GM20000 (cell line): Measurements from ENCODE around the gene JMJD4.

Experiments used
- DNase-seq: peaks from one replicate; pipeline ENCODE4 v3.0.0; 2012; ENCODE audit warnings: low spot score
- TF ChIP-seq, protein P1 (sequence below): IDR thresholded peaks from 2 replicates; pipeline ENCODE4 v1.5.1; 2012; ENCODE audit warnings: mild to moderate bottlenecking, control low read depth; ENCODE audit errors: extremely low read depth, missing control alignments

Gene JMJD4

DNA sequence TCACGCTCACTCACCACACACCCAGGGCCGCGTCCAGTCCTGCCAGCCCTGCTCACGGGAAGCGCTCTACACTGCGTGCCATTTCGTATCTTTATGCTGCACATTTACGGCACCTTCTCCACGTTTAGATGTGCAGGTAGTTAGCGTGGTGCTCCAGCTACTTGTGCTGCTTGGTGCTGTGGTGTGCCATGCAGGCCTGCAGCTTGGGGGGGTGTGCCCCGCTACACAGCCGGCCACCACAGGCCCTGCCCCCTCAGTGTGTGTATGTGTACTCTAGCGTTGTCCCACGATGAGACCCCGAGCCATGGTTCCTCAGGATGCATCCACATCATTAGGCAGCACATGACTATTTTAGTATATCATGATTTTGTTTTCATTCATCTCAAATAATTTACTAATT, 38.5 kb upstream of the JMJD4 start:
- TF ChIP-seq, protein P1, sequence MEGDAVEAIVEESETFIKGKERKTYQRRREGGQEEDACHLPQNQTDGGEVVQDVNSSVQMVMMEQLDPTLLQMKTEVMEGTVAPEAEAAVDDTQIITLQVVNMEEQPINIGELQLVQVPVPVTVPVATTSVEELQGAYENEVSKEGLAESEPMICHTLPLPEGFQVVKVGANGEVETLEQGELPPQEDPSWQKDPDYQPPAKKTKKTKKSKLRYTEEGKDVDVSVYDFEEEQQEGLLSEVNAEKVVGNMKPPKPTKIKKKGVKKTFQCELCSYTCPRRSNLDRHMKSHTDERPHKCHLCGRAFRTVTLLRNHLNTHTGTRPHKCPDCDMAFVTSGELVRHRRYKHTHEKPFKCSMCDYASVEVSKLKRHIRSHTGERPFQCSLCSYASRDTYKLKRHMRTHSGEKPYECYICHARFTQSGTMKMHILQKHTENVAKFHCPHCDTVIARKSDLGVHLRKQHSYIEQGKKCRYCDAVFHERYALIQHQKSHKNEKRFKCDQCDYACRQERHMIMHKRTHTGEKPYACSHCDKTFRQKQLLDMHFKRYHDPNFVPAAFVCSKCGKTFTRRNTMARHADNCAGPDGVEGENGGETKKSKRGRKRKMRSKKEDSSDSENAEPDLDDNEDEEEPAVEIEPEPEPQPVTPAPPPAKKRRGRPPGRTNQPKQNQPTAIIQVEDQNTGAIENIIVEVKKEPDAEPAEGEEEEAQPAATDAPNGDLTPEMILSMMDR, result no peak
- no peak for DNase-seq

DNA sequence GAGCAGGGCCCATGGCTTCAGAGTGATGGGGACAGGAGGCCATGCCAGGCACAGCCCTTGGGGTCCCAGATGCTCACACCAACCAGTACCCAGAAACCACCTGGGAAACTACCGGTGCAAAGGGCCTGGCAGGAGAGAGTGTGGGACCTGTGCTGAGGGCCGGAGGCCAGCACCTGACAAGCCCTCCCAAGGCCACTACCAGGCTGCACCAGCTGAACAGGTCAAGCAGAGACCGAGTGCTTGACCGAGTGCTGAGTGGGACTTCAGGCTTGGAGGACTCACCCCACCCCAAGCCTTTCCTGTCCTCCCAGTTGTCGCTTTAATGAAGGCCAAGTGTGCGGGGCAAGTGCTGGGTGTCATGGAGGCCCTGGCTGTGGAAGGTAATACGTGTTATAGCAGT, 36.7 kb upstream of the JMJD4 start:
- TF ChIP-seq, protein P1, result no peak
- DNase-seq, result no peak

DNA sequence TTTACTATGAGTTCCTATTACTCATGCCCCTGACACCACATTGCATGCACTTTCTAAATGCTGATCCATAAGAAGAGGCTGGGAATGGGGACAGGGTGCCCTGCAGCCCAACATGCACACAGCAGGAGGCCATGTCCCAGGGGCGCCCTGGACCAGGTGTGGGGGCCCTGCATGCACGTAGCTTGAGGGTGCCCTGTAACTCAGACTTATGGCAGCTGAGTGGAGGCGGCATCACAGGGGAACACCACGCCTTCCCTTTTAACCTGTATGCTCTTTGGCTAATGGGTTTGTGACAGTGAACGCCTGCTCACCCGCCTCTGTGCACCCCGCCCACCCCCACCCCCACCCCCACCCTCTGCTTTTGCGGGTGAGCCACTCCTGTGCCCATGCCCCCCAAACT, 36.2 kb upstream of the JMJD4 start:
- TF ChIP-seq, protein P1, result no peak
- DNase-seq, result no peak

DNA sequence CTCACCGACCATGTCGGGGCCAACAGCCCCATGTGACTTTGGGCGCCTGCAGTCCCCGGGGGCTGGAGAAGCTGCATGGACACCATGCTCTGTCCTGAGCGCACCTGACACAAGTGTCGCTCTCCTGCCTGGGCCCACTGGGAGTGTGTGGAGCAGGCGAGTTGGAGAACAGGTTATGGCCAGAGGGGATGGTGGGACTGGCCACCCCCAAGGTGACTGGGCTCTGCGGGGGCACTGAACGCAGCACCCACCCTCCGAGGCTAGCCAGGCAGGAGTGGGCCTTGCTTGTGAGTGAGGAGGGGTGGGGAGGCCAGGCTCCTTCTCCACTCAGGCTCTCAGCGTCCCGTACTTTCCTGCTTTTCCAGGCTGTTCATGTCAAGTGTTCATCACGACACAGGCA, 35.7 kb upstream of the JMJD4 start:
- TF ChIP-seq, protein P1, result no peak
- no peak for DNase-seq

DNA sequence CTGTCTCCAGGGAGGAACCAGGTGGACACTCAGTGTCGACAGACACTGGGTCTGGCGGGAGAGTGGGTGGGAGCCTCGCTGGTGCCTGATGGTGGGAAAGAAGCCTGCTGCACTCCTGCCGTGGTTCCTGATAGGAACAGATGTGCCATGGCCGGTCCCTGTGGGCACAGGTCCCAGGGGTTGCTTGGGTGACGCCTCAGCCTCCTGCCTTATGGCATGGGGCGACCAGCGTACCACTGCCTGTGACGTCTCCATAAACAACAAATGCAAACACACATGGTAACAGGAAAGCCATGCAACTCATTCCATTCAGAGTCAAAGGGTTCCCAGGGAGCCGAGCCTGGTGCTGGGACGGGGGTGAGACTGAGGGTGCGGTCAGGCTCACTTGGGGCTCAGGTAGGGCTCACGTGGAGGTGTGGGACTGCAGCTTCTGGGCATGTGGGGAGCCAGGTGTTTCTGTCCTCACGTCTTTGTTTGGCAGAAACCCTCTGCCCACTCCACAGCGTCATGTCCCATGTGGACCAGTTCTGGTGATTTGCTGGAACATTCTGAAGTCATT, 34.9 kb upstream of the JMJD4 start:
- TF ChIP-seq, protein P1, result no peak
- no peak for DNase-seq

DNA sequence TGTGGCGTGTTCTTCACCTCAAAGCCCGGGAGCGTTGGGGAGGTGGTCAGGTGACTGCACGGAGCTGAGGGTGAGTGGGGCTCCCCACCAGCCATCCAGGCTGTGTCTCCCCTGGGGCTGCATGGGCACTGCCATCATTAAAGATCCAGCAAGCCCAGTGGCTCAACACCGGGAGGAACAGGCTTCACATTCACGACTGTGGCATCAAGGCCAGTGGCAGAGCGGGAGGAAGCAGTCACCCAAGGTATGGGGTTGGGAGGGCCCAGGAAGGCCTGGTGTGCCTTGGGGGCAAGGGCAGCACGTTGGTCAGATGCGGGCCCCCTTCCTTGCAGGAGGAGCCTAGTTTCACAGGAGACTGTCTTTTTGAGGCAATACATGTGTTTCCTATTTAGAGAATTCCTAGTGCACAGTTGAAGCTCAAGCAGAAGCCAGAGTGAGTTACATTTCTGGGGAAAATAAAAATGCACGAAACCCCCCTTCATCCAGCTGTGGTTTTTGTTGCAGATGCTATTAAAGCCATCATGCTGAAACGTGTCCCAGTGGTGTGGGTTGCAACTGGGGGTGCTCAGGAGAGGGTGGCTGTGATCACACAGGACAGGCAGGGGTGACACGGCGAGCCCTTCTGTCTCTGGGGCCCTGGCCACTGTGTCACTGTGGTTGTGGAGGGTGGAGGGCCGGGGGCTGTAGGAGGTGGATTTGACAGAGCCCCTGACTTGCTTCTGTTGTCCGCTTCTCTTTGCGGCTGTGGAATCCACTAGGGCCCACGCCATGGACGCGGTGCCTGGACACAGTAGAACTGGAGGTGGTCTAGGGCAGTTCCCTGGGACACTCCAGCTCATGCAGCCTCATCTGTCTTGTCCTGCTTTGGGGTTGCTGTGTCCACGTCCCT, 34.2 kb upstream of the JMJD4 start:
- DNase-seq, result no peak
- TF ChIP-seq, protein P1, result no peak

DNA sequence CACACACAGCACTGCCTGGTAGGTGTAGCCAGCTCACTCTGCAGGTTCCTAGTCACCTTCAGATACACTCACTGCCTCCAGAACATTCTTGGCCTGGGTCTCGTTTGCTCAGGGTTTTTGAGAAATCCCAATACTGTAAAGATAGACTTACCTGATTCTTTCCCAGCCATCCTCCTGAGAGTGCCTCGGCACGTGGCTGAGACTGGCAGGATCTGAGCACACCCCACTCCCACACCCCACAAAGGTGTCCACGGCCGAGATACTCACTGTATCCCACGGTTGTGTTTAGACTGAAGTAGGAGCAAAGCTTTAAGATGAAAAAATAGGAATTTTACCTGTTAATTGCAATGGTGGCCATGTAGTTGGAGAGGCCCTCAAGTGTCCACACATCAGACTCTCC, 33.5 kb upstream of the JMJD4 start:
- no peak for DNase-seq
- TF ChIP-seq, protein P1, result no peak
